Inflammatory macrophage treated with lipopolysaccharide for 4 hours (primary cell): Measurements from ENCODE around the gene DSP.

Experiments used
- DNase-seq: peaks from one replicate; pipeline ENCODE4 v3.0.0-alpha.2; 2020

The DSP gene

DNA sequence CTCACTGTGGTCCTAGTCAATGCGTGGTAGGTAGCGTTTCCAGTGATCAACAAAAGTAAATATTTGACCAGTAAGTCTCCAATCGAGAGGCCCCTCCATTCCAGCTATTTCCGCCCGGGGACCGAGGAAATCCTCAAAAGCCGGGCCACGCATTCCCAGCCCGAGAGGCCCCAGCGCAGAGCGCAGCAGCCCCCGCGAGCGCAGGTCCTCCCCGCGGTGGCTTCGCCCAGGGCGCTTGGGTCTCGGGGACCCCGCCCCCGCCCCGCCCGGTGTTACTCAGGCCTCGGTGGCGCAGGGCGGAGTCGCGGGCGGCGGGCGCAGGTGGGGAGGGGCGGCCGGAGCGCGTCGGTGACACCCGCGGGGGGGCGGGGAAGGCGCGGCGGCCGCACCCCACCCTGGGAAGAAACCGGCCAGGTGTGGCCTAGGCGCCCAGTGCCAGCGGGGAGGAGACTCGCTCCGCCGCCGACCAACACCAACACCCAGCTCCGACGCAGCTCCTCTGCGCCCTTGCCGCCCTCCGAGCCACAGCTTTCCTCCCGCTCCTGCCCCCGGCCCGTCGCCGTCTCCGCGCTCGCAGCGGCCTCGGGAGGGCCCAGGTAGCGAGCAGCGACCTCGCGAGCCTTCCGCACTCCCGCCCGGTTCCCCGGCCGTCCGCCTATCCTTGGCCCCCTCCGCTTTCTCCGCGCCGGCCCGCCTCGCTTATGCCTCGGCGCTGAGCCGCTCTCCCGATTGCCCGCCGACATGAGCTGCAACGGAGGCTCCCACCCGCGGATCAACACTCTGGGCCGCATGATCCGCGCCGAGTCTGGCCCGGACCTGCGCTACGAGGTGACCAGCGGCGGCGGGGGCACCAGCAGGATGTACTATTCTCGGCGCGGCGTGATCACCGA lies at the start of gene DSP:
TSS of gene DSP (plus strand) at position 497 of the 890 bp plus-strand sequence. CDS start at position 742, 245 bp downstream.
- no peak for DNase-seq

DNA sequence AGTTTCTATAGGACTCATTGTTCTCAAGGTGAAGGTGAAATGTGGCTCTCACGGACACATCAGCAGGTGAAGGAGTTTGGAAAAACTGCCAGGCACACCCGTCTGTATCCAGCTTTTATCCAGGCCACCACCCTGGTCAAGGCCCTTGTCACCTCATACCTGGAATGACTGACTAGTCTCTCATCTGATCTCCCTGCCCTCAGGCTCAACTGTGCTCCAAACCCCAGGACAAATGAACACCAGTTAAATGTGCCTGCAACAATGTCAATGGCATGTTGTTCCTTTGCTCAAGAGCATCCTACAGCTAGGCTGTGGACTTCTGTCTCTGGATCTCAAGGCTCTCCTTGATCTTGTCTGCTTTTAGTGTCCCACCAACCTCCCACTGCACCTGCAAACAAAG lies 47.6 kb upstream of the DSP start:
- DNase-seq, result no peak

DNA sequence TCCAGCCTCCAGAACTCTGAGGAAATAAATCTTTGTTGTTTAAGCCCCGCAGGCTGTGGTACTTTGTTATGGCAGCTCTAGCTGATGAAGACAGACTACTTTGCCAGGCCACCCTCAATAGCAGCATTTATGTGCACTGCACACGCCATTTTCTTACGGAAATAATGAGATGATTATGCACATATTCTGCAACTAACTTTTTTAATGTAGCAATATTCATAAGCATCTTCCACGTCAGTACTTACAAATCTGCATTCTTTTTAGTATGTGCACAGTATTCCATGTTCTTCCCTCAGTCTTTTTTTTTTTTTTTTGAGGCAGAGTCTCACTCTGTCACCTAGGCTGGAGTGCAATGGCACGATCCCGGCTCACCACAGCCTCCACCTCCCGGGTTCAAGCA lies 46.8 kb upstream of the DSP start:
- DNase-seq, result no peak

GRCh38 chr6:7496266-7496875 lies 45.1 kb upstream of the DSP start:
- no peak for DNase-seq

GRCh38 chr6:7500752-7501282 lies 40.7 kb upstream of the DSP start:
- DNase-seq, result no peak

DNA sequence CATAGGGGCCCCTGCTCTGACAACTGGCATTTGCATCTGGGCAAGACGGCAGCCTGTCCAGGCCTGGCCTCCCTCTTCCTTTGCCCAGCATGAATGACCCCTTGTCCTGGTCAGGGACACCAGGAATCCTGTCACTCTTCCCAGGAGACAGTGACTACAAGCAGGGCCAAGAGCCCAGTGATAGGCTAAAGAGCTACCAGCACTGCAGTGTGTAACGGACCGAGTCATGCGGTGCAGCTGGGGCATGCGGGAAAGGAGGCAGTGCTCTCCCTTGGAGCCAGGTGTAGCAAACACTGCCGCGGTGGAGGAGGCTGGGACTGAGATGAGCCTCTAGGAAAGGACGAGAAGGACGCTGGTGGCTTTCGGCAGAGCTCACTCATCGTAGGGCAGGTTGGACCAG lies 38.7 kb upstream of the DSP start:
- DNase-seq, result no peak

DNA sequence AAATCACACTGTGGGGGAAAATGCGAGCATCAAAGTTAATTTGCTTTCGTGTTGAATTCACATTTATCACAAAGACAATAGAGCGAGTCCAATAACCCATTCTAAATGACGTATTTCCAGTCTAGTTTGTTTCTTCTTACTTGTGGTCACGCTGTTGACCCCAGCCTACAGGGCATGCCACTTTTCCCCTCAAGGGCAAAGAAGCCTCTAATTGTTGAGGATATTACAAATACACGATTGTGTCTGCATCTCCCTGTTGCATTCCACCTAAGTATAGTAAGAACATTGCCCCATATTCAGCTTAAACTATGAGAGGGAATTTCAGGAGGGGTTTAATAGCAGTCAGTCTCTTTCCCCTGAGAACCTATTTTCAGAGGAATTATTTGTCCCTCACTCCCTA lies 37.4 kb upstream of the DSP start:
- no peak for DNase-seq

DNA sequence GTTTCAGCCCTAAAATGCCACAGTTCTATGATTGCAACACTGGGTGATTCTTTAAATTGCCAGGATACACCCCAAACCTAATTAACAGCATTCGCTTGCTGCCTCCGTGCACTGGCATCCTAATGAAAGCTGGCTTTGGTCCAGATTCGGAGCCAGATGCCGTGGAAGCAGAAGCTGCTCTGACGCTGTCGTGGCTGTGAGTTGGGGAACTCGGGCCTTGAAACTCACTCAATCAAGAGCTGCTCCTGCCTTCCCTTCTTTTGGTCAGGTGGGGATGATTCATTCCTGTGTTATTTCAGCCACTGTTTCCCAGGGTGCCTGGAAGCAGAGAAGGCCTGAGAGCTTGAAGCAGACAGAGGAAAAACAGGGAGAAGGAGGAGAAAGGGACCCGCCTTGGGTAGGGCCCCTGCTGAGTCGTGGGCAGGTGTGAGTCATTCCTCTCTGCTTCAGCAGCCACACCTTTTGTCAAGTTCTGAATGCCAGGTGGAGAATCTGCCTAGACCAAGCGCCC lies 36.2 kb upstream of the DSP start:
- peak; percentile 65 for DNase-seq

DNA sequence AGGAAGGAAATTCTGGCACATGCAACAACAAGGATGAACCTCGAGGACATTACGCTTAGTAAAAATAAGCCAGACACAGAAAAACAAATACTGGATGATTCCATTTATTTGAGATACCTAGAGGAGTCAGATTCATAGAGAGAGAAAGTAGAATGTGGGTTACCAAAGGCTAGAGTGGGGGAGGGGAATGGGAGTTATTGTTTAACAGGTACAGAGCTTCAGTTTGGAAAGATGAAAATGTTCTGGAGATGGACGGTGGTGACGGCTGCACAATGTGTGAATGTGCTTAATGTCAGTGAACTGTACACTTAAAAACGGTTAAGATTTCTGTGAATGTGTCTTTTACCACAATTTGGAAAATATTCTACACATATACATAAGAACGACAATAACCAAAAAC lies 33.9 kb upstream of the DSP start:
- no peak for DNase-seq

GRCh38 chr6:7512320-7512719 lies 29.2 kb upstream of the DSP start:
- no peak for DNase-seq

- DNase-seq, result no peak
Observed at GRCh38 chr6:7513529-7513928, 27.9 kb upstream of the DSP start.

- no peak for DNase-seq
Observed at GRCh38 chr6:7515363-7515762, 26.1 kb upstream of the DSP start.

DNA sequence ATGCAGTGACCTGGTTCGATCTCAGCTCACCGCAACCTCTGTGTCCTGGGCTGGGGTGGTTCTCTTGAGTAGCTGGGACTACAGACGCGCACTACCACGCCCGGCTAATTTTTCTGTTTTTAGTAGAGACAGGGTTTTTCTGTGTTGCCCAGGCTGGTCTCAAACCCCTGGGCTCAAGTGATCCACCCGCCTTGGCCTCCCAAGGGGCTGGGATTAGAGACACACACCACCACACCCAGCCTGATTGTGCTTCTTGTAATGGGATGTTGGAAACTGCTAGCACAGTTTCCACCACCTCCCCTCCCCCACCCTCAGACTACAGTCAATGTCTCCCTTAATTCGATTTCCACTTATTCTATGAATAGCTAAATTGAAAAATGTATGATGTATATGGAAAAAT lies 22.6 kb upstream of the DSP start:
- no peak for DNase-seq

DNA sequence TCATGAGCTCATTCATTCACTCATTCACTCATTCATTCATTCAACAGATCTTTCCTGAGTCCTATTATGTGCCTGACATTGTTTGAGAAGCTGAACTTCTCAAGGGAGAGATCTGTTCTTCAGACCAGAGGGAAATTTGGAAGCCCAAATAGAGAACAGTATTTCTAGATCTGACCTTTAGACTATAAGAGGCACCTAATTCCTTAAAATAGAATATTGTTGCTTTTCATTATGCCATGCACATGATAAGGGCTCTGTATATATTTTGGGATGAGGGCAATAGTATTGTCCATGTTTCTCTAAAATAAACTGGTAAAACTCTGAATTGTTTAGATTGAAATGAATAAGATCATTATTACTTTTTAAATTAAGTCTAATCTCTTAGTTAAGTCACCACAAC lies 18.6 kb upstream of the DSP start:
- no peak for DNase-seq

DNA sequence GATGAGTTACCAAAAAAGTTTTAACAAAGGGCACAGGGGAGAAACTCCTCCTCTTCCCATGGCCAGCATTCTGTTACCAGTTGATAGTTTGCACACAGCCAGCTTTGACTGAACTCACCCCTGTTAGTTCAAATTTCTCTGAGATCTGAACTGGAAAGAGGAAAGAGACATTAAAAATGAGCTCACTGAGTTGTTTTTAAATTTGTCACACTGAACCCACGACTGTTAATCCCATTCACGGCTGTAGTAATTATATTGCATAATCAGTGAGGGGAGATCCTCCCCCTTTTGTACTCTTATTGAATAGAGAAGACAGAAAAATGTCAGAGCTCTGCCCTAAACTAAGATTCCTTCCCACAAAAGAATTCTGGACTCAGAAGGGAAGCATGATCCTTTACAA lies 17.5 kb upstream of the DSP start:
- no peak for DNase-seq

DNA sequence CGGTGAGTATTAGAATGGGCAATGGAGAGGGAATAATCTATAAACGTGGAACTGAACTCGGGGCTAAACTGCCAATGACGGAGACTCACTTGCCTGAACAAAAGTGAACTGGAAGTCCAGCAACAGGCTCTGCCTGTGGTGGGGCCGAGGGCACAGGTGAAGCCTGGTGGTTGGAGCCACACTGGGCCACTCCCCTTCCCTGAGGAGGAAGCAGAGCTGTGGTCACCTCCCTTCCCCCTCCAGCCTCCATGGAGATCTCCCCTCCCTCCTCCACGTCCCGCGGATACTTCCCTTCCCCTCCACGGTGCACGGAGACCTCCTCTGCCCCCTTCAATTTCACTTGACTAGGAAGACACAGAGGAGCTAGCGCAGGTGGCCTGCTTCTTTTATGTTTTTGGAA lies 14.7 kb upstream of the DSP start:
- no peak for DNase-seq

GRCh38 chr6:7528565-7528964 lies 12.9 kb upstream of the DSP start:
- DNase-seq, result no peak

DNA sequence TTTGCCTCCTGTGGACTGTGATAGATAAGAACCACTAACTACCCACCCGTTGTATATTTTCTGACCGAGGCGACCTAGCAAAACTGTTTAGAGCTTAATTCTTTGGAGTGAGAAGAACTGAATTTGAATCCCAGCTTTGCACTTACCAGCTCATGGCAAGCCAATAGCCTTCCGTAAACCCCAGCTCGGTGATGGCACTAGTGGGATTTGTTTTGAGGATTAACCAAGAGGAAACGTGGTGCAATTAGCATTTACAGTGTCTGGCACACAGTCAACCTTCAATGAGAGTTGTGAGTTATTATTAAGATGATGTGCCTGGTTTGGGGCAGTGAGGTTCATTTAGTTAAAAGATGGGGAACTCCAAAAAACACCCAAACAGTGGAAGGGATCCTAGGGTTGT lies 12.3 kb upstream of the DSP start:
- DNase-seq, result no peak

DNA sequence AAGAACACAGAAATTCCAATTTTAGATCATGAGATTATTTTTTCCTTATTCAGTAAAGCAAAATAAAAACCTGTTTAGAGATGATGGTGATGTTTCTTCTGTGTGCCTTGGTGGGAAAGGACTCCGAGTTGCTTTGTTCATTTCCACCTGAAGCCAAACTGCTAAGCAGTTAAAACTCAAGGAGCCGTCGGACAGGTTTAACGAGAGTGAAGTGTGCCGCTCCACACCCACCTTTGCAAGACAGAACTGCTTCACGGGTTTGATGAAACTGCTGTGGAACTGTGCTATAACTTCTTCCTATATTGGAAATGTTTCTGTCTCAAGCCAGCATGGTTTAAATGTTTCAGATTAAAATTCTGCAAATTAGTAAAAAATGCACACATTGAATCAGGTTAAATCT lies 9.2 kb upstream of the DSP start:
- no peak for DNase-seq

GRCh38 chr6:7532821-7533220 lies 8.7 kb upstream of the DSP start:
- no peak for DNase-seq

- no peak for DNase-seq
Observed at GRCh38 chr6:7534192-7534591, 7.3 kb upstream of the DSP start.

DNA sequence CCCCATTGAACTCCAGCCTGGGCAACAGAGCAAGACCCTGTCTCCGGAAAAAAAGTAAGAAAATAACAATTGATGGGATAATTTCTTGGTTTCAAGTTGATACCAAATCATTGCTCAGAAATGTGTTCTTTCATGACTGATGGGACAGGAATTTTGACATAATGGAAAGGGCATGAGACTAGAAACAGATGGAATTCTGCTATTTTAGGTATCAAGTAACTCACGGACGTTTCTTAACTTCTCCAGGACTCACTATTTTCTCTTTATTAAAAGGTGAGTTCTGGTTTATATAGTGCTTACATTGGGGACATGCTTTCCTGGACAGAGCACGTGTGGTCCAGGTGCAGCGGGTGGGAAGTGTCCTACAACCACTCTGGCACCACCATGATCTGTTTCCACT lies 6.0 kb upstream of the DSP start:
- DNase-seq, result no peak

DNA sequence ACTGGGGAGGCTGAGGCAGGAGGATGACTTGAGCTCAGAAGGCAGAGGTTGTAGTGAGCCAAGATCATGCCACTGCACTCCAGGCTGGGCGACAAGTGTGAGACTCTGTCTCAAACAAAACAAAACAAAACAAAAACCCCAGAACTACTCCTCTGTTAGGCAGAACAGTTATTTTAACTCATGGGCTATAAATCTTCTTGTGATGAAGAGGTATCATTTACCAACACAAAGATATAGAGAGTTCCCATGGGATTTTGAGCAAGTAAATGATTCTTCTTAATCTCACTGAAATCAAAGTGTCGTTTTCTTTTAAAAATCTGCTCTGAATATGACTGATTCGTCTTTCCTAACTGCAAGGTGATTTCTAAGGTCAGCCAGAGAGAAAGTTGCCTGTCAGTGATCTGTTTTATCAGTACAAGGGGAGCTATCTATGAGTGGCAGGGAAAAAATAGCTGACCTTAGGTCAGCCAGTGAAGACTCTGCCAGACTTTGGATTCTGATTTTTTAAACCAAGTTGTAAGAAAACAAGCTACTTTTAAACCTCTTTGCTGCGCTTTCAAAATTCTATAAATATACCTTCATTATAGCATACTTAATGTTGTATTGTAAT lies 3.8 kb upstream of the DSP start:
- no peak for DNase-seq

GRCh38 chr6:7538484-7538883 lies 3.0 kb upstream of the DSP start:
- no peak for DNase-seq
